T-cell (primary cell): ENCODE measurements around the gene CAMKK1. TPM values are rescaled to one million over a fixed set of nuclear protein-coding genes. Genes with fewer than 3 reads are reported as not detected.
A peak's percentile ranks its signal among the peaks of the same experiment; 100 is the strongest.

Experiments
- ATAC-seq, 4 experiments: fragments of 200-7000 bp in 3 of 4; fragments of 150-1000 bp in 1 of 4; cut with Tn5 transposase; replicated peaks in 1 of 4; 1 replicate in 3 of 4; 2 replicates in 1 of 4; pipeline ENCODE4 v1.10.0; 2021; ENCODE audit warnings: moderate library complexity in 3 of 4, mild to moderate bottlenecking in 2 of 4, moderate number of reproducible peaks in 1 of 4
- CTCF ChIA-PET, 2 donors: fragments of 300-600 bp; sonication (Branson Sonifier 250); formaldehyde crosslinking; loops; one replicate each; lab custom pipeline; 2022; ENCODE audit warnings: antibody characterized with exemption in 2 of 2; lab: Charles Lee
- POLR2A ChIA-PET, 2 donors: fragments of 300-600 bp; sonication (Branson Sonifier 250); formaldehyde crosslinking; loops; one replicate each; lab custom pipeline; 2022; ENCODE audit warnings: antibody characterized with exemption in 2 of 2; lab: Charles Lee
- DNase-seq, 35 experiments: peaks; one replicate each; pipeline versions ENCODE4 v3.0.0 to v3.0.0-alpha.2; 2013 to 2023
- H3K27ac ChIP-seq: one replicate; pipeline ENCODE4 v1.5.1; 2013; ENCODE audit warnings: low read length
- H3K27me3 ChIP-seq, 2 experiments: replicated peaks in 1 of 2; 1 replicate in 1 of 2; 2 replicates in 1 of 2; pipeline versions ENCODE4 v1.6.1 to v1.7.0; 2013; ENCODE audit warnings: low read length in 1 of 2, mixed read lengths in 1 of 2; ENCODE audit not compliant: control insufficient read depth in 2 of 2, insufficient read depth in 2 of 2; ENCODE audit errors: extremely low read depth in 1 of 2
- H3K36me3 ChIP-seq, 2 donors: 1 replicate in 1 of 2; 2 replicates in 1 of 2; pipeline versions ENCODE4 v1.6.1 to v1.7.0; 2013; ENCODE audit warnings: low read length in 1 of 2; ENCODE audit not compliant: control insufficient read depth in 2 of 2, insufficient read depth in 1 of 2; ENCODE audit errors: extremely low read depth in 1 of 2
- H3K4me1 ChIP-seq, 2 experiments: 1 replicate in 1 of 2; 2 replicates in 1 of 2; pipeline versions ENCODE4 v1.6.1 to v1.7.0; 2013; ENCODE audit warnings: low read length in 2 of 2, mixed read lengths in 1 of 2; ENCODE audit not compliant: insufficient read depth in 2 of 2, control insufficient read depth in 1 of 2; ENCODE audit errors: extremely low read depth in 1 of 2
- H3K4me3 ChIP-seq, 2 donors: 1 replicate in 1 of 2; 2 replicates in 1 of 2; pipeline versions ENCODE4 v1.5.1 to v1.7.0; 2013; ENCODE audit warnings: mild to moderate bottlenecking in 2 of 2, low read length in 1 of 2, moderate library complexity in 1 of 2; ENCODE audit not compliant: control insufficient read depth in 1 of 2; ENCODE audit errors: extremely low read depth in 1 of 2
- H3K9me3 ChIP-seq: 2 replicates; pipeline ENCODE4 v1.7.0; 2013
- H3K27ac Mint-ChIP-seq, 2 donors: one replicate each; pipeline ENCODE4 v1.8.0; 2020 to 2021; ENCODE audit warnings: mild to moderate bottlenecking in 2 of 2, mixed read lengths in 2 of 2
- H3K27me3 Mint-ChIP-seq, 2 donors: one replicate each; pipeline ENCODE4 v1.8.0; 2021 to 2022; ENCODE audit warnings: mixed read lengths in 2 of 2
- H3K36me3 Mint-ChIP-seq: one replicate; pipeline ENCODE4 v1.8.0; 2021; ENCODE audit warnings: mixed read lengths
- H3K4me1 Mint-ChIP-seq, 3 donors: one replicate each; pipeline ENCODE4 v1.8.0; 2020 to 2022; ENCODE audit warnings: mixed read lengths in 3 of 3, mild to moderate bottlenecking in 1 of 3
- H3K4me3 Mint-ChIP-seq, 3 donors: one replicate each; pipeline ENCODE4 v1.8.0; 2020 to 2022; ENCODE audit warnings: mild to moderate bottlenecking in 3 of 3, mixed read lengths in 3 of 3, moderate library complexity in 3 of 3
- H3K9me3 Mint-ChIP-seq, 3 donors: one replicate each; pipeline ENCODE4 v1.8.0; 2020 to 2022; ENCODE audit warnings: mixed read lengths in 3 of 3
- WGBS: methylation state at CpG from one replicate; pipeline ENCODE4 v1.1.5; 2013; ENCODE audit warnings: missing lambda C conversion rate; ENCODE audit not compliant: insufficient coverage; 5-methylcytosine and 5-hydroxymethylcytosine counted together
- total RNA-seq, 35 experiments: library from RNA in 6 of 35; stranded (reverse) in 6 of 35; fragments of 120-200 nt in 1 of 35; gene quantifications; one replicate each; pipeline versions ENCODE4 v1.2.1 to v1.2.4 and lab custom pipeline; 2013 to 2026

CAMKK1 gene
- total RNA-seq, 5 donors from 2014 or later (not counting 1 experiment from before 2014, with no cell fraction given): 5.3 to 11.0 (median 6.0) TPM

DNA sequence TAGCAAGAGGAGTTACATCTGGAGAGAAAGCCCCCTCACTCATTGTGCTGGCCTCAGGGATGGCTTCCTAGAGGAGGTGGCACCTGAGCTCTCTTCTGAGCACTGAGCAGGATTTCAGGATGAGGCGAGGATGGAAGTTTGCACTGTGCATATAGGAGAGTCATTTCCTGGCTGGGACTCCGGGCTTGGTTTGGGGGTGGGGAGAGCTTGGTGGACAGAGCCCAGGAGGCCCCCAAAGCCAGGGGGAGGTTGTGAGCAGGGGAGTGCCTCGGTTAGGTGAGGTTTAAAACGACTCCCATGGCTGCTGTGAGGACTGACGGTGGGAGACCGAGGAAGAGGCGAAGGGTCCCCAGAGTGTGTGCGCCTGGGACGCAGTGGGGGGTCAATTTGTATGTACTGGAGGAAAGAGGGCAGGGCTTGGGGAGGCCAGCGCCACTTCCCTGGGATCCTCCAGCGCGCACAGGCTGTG, 1.2 kb downstream of the CAMKK1 start:
- H3K27me3 Mint-ChIP-seq: no peaks in the 10 kb centered on the region
- Histone ChIP-seq H3K36me3 (no peaks in the 10 kb centered on the region), H3K4me1 (peaks cover 23 to 48% of the 10 kb centered on the region in 2 experiments), H3K4me3 (peak overlapping the region; percentile 19 to 49), H3K27ac (no peak overlapping the region), H3K27me3 (no peaks in the 10 kb centered on the region), H3K9me3 (no peaks in the 10 kb centered on the region)
- POLR2A ChIA-PET: interaction anchor here in 1 of 2 donors (0.6 kb wide), 1 partner anchor 11 kb away, joined by 3 read pairs; no protein-coding TSS in a partner anchor
- WGBS: 79% methylated on average over 9 of the region's 12 CpGs
- H3K4me3 Mint-ChIP-seq: peak overlapping the region; percentile 71 to 84 (median 81)
- ATAC-seq: no peak
- no peak for DNase-seq
- no peaks in the 10 kb centered on the region for H3K9me3 Mint-ChIP-seq
- H3K36me3 Mint-ChIP-seq: no peaks in the 10 kb centered on the region
- H3K27ac Mint-ChIP-seq: peak overlapping the region; percentile 71 to 84
- CTCF ChIA-PET: no interaction called here
- peaks cover 46 to 50% (median 46%) of the 10 kb centered on the region in 3 donors for H3K4me1 Mint-ChIP-seq

DNA sequence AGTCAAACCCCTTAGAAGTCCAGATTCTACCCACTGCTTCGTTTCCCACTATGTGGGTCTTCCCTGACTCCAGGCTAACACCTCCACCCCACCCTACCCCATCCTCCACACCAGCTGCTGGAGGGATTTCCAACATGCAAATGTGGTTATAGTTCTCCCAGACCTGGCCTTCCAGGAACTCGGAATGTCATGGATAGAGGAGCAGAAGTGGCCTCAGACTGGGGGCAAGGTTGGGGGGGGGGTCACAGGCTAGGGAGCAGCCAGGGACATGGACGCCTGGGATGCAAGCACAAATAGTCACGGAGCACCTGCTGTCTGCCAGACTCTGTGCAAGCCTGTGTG, 2.0 kb downstream of the CAMKK1 start:
- no peak overlapping the region for H3K4me3 ChIP-seq
- H3K9me3 ChIP-seq: no peaks in the 10 kb centered on the region
- H3K27ac ChIP-seq: no peak overlapping the region
- H3K27me3 ChIP-seq: no peaks in the 10 kb centered on the region
- 30% methylated on average over 1 of the region's 4 CpGs for WGBS
- H3K4me3 Mint-ChIP-seq: peak overlapping the region in 2 of 3 donors; percentile 71 to 84
- peaks cover 53 to 58% (median 54%) of the 10 kb centered on the region in 3 donors for H3K4me1 Mint-ChIP-seq
- H3K4me1 ChIP-seq: peaks cover 24 to 56% of the 10 kb centered on the region in 2 experiments
- no peaks in the 10 kb centered on the region for H3K36me3 ChIP-seq
- ATAC-seq (no peak), DNase-seq (no peak)
- H3K36me3 Mint-ChIP-seq: no peaks in the 10 kb centered on the region
- ChIA-PET CTCF (interaction anchor here in 1 of 2 donors (1.1 kb wide), 1 partner anchor 45 kb away, joined by 3 read pairs; the partner anchor contains the start of gene NCBP3), POLR2A (no interaction called here)
- H3K27ac Mint-ChIP-seq: peak overlapping the region; percentile 71 to 84
- H3K27me3 Mint-ChIP-seq: no peaks in the 10 kb centered on the region
- H3K9me3 Mint-ChIP-seq: no peaks in the 10 kb centered on the region

DNA sequence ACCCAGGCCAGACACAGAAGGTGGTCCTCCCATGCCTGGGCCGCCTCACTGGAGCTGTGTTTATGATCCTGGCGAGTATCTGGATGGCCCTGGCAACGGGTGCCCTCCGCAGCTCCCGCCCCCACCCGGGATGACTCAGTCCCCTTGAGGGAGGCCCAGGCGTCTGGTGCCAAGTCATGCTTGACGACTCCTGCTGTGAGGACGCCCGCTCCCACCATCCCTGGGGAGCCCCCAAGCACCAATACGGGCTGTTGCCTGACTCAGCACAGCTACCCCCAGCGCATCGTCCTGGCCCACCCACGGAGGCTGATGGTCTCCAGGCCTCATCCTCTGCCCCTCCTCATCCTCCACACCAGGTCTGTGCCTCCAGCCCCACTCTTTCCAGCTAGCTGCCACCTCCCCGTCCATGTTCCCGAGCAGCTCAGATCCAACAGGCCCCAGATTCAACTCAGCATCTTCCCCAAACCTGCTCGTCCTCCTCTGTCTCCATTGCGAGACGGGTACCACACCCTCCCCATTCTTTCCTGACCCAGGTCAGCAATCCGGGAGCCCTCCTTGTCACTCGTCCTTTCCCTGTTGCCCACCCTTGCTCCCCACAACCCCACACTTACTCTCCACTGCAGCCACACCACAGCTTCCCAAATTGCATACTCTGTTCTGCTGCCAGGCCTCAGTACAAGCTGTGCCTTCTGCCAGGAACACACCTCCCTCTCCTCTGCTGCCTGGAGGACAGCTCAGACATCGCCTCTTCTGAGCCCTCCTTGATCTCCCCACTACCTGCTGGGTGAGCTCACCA, 2.6 kb downstream of the CAMKK1 start:
- CTCF ChIA-PET: interaction anchor here in 1 of 2 donors (1.1 kb wide), 1 partner anchor 44 kb away, joined by 3 read pairs; the partner anchor contains the start of gene NCBP3
- no peak for ATAC-seq
- H3K4me3 Mint-ChIP-seq: peak overlapping the region in 1 of 3 donors; percentile 71

DNA sequence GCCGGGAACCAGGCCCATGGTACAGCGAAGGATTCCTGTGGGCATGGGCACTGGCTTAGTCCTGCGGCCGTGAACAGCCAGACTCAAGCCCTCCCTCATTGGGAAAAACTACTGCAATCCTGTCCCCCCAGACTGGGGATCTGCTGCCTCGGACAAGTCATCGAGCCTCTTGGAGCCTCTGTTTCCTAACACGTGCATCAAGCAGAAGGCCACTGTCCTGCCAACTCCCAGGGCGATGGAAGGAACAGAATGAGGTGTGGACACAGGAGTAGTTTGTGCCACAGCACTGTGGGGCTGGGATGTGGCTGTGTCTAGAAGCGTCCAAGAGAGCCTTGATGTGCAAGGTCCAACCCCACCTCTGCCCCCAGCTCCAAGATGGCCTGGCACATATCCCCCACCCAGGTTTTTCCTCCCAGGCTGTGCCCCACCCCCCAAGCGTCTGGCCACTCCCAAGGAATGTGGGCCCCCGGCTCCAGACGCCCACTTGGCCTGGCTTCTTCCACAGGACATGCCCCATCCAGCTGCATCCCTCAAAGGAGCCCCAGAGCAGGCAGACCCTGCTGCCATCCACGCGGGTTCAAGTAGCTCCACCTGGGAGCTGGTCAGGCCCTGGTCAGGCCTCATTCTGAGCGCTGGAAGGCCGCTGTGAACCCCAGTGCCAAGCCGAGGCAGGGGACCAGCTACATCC, 3.4 kb downstream of the CAMKK1 start:
- WGBS: 91% methylated on average over 15 of the region's 17 CpGs

More for the DNA sequence above, 2.6 kb downstream of the CAMKK1 start:
- Histone ChIP-seq H3K36me3 (no peaks in the 10 kb centered on the region), H3K27ac (no peak overlapping the region), H3K4me1 (peaks cover 24 to 59% of the 10 kb centered on the region in 2 experiments), H3K4me3 (no peak overlapping the region), H3K9me3 (no peaks in the 10 kb centered on the region), H3K27me3 (no peaks in the 10 kb centered on the region)
- H3K36me3 Mint-ChIP-seq: no peaks in the 10 kb centered on the region
- DNase-seq: no peak
- H3K27ac Mint-ChIP-seq: peak overlapping the region in 1 of 2 donors; percentile 73
- WGBS: 88% methylated on average over 20 of the region's 22 CpGs
- H3K4me1 Mint-ChIP-seq: peaks cover 53 to 58% (median 54%) of the 10 kb centered on the region in 3 donors
- POLR2A ChIA-PET: interaction anchor here in 1 of 2 donors (0.6 kb wide), 1 partner anchor 1219 kb away, joined by 5 read pairs; no protein-coding TSS in a partner anchor
- no peaks in the 10 kb centered on the region for H3K27me3 Mint-ChIP-seq
- no peaks in the 10 kb centered on the region for H3K9me3 Mint-ChIP-seq

DNA sequence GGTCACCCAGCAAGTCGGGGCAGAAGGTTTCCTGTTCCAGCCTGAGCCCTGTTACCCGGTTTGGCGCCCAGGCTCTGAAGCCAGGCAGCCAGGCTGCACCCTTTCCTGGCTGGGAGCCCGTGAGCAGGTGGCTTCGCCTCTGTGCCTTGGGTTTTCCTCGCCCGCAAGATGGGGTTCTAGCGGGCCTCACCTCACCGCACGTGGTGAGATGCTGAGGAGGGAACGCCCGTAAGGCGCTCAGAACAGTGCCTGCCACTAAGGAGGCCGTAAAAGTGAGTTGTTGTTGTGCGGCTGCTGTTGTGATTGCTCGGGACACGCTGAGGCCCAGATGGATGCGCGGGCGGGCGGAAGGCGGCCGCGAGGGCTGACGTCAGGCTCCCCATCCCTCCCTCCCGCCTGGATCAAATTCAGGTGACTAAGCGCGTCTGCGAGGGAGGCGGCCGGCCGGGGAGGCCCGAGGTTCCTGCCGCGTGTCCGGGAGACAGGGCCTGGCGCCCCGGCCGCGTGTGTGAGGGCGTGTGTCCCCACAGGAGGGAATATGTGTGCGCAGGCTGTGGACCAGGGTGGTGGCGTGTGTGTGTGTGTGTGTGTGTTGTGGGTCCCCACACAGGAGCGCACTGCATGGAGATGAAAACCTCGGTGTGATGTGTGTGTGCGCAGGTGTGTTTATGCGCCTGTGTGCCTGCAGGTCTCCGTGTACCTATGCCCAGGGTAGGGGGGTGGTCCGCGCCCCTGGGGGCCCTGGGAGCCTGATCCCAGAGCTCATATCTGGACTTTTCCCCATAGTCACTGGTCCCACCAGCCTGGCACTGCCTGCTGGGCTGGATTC, 4.3 kb downstream of the CAMKK1 start:
- CTCF ChIA-PET: no interaction called here
- Histone ChIP-seq H3K4me3 (no peak overlapping the region), H3K4me1 (peaks cover 23 to 53% of the 10 kb centered on the region in 2 experiments), H3K9me3 (no peaks in the 10 kb centered on the region), H3K27ac (peak overlapping the region; percentile 18), H3K27me3 (no peaks in the 10 kb centered on the region), H3K36me3 (peaks cover 4 to 7% of the 10 kb centered on the region in 2 donors)
- H3K4me3 Mint-ChIP-seq: no peak overlapping the region
- H3K9me3 Mint-ChIP-seq: no peaks in the 10 kb centered on the region
- DNase-seq: no peak
- no peak for ATAC-seq
- POLR2A ChIA-PET: no interaction called here
- H3K36me3 Mint-ChIP-seq: no peaks in the 10 kb centered on the region
- H3K27me3 Mint-ChIP-seq: no peaks in the 10 kb centered on the region
- H3K4me1 Mint-ChIP-seq: peaks cover 46 to 50% (median 49%) of the 10 kb centered on the region in 3 donors
- no peak overlapping the region for H3K27ac Mint-ChIP-seq
- WGBS: 87% methylated on average over 39 of the region's 50 CpGs

More for the DNA sequence above, 3.4 kb downstream of the CAMKK1 start:
- POLR2A ChIA-PET: interaction anchor here in 1 of 2 donors (0.6 kb wide), 1 partner anchor 1218 kb away, joined by 5 read pairs; no protein-coding TSS in a partner anchor
- H3K36me3 ChIP-seq: peaks cover 3 to 4% of the 10 kb centered on the region in 2 donors
- H3K9me3 ChIP-seq: no peaks in the 10 kb centered on the region
- H3K27me3 ChIP-seq: no peaks in the 10 kb centered on the region
- H3K4me3 ChIP-seq: no peak overlapping the region
- Mint-ChIP-seq H3K4me1 (peaks cover 53 to 58% (median 57%) of the 10 kb centered on the region in 3 donors), H3K36me3 (no peaks in the 10 kb centered on the region), H3K4me3 (no peak overlapping the region), H3K27me3 (no peaks in the 10 kb centered on the region), H3K27ac (no peak overlapping the region), H3K9me3 (no peaks in the 10 kb centered on the region)
- CTCF ChIA-PET: interaction anchor here in 1 of 2 donors (1.1 kb wide), 1 partner anchor 43 kb away, joined by 3 read pairs; the partner anchor contains the start of gene NCBP3
- DNase-seq: no peak
- ATAC-seq: no peak
- H3K27ac ChIP-seq: no peak overlapping the region
- peaks cover 24 to 59% of the 10 kb centered on the region in 2 experiments for H3K4me1 ChIP-seq
